ENCODE data around the gene MRM2. TPM values are rescaled to one million over a fixed set of nuclear protein-coding genes. Genes with fewer than 3 reads are reported as not detected.
A peak's percentile ranks its signal among the peaks of the same experiment; 100 is the strongest.

The MRM2 gene
- total RNA-seq, 1 donor, result 21.4 TPM

GRCh38 chr7:2237109-2237602 is 4.8 kb downstream of the MRM2 start:
- Histone ChIP-seq H3K27me3 (ENCODE audit: insufficient read depth, low read length) (no peaks in the 10 kb centered on the region), H3K79me2 (ENCODE audit: insufficient read depth, low read length) (peaks cover 31% of the 10 kb centered on the region)
- no peak for TF ChIP-seq CTCF (IDR thresholded peaks at IDR 0.05; ENCODE audit: extremely low read depth, low read depth, low read length)

GRCh38 chr7:2233926-2234325 is 8.1 kb downstream of the MRM2 start:
- Histone ChIP-seq H3K4me2 (ENCODE audit: insufficient read depth, low read length) (peak overlapping the region; percentile 97), H4K20me1 (ENCODE audit: insufficient read depth, low read length) (peaks cover 5% of the 10 kb centered on the region), H2AFZ (ENCODE audit: low read length) (no peak overlapping the region), H3K27ac (ENCODE audit: low read depth, low read length) (peak overlapping the region; percentile 74), H3K79me2 (ENCODE audit: insufficient read depth, low read length) (peaks cover 37% of the 10 kb centered on the region), H3K36me3 (ENCODE audit: insufficient read depth, low read length) (peaks cover 40% of the 10 kb centered on the region), H3K9me3 (ENCODE audit: low read depth, low read length) (no peaks in the 10 kb centered on the region), H3K27me3 (ENCODE audit: insufficient read depth, low read length) (no peaks in the 10 kb centered on the region), H3K4me3 (ENCODE audit: insufficient read depth, low read length) (no peak overlapping the region), H3K4me1 (ENCODE audit: insufficient read depth, low read length) (peaks cover 22% of the 10 kb centered on the region)
- TF ChIP-seq CTCF (IDR thresholded peaks at IDR 0.05; ENCODE audit: extremely low read depth, low read depth, low read length), result no peak
- no peak for DNase-seq (ENCODE audit: insufficient read length, low spot score, missing footprints)

More at GRCh38 chr7:2237109-2237602, 4.8 kb downstream of the MRM2 start:
- Histone ChIP-seq H2AFZ (ENCODE audit: low read length) (no peak overlapping the region), H3K4me1 (ENCODE audit: insufficient read depth, low read length) (peaks cover 20% of the 10 kb centered on the region), H3K27ac (ENCODE audit: low read depth, low read length) (no peak overlapping the region), H3K4me2 (ENCODE audit: insufficient read depth, low read length) (no peak overlapping the region), H3K36me3 (ENCODE audit: insufficient read depth, low read length) (peaks cover 43% of the 10 kb centered on the region), H3K9me3 (ENCODE audit: low read depth, low read length) (no peaks in the 10 kb centered on the region), H4K20me1 (ENCODE audit: insufficient read depth, low read length) (peaks cover 12% of the 10 kb centered on the region), H3K4me3 (ENCODE audit: insufficient read depth, low read length) (no peak overlapping the region)
- no peak for DNase-seq (ENCODE audit: insufficient read length, low spot score, missing footprints)

- TF ChIP-seq CTCF (IDR thresholded peaks at IDR 0.05; ENCODE audit: extremely low read depth, low read depth, low read length), result no peak
- H3K79me2 ChIP-seq (ENCODE audit: insufficient read depth, low read length), result peaks cover 40% of the 10 kb centered on the region
- no peaks in the 10 kb centered on the region for H3K27me3 ChIP-seq (ENCODE audit: insufficient read depth, low read length)
- peaks cover 34% of the 10 kb centered on the region for H3K36me3 ChIP-seq (ENCODE audit: insufficient read depth, low read length)
- H3K4me3 ChIP-seq (ENCODE audit: insufficient read depth, low read length), result peak within 1 kb of the TSS; percentile 90
- H4K20me1 ChIP-seq (ENCODE audit: insufficient read depth, low read length), result peaks cover 5% of the 10 kb centered on the region
- peak within 1 kb of the TSS; percentile 97 for H2AFZ ChIP-seq (ENCODE audit: low read length)
- peak within 1 kb of the TSS; percentile 97 for H3K4me2 ChIP-seq (ENCODE audit: insufficient read depth, low read length)
- DNase-seq (ENCODE audit: insufficient read length, low spot score, missing footprints), result peak; percentile 100
- H3K4me1 ChIP-seq (ENCODE audit: insufficient read depth, low read length), result peaks cover 22% of the 10 kb centered on the region
- peak within 1 kb of the TSS; percentile 74 for H3K27ac ChIP-seq (ENCODE audit: low read depth, low read length)
- H3K9me3 ChIP-seq (ENCODE audit: low read depth, low read length), result no peaks in the 10 kb centered on the region
These were observed 9.1 kb downstream of the MRM2 start, which contains the start of gene MAD1L1 for GRCh38 chr7:2232766-2233520. Gene MAD1L1 (minus strand): TSS chr7:2232945. CDS start chr7:2230133, 2,812 bp downstream.
